ENCODE data around the gene ARHGEF28.
A peak's percentile ranks its signal among the peaks of the same experiment; 100 is the strongest.

ARHGEF28 gene

GRCh38 chr5:73694089-73694488 lies 68.1 kb downstream of the ARHGEF28 start:
- Histone ChIP-seq H2BK5ac (ENCODE audit: low read depth, low read length, poor library complexity, severe bottlenecking) (no peak overlapping the region), H3K9ac (ENCODE audit: low read length) (no peak overlapping the region), H4K91ac (ENCODE audit: low read length) (no peak overlapping the region), H4K8ac (ENCODE audit: low read length) (no peak overlapping the region), H2BK120ac (ENCODE audit: low read depth, low read length) (no peak overlapping the region), H3K9me3 (ENCODE audit: control insufficient read depth, low read length) (no peaks in the 10 kb centered on the region), H3K27me3 (ENCODE audit: control insufficient read depth in 1 of 2, insufficient read depth in 1 of 2, low read length in 2 of 2) (peaks cover 0 to 11% of the 10 kb centered on the region in 2 experiments), H2AFZ (ENCODE audit: low read depth, low read length) (no peak overlapping the region), H3K4ac (ENCODE audit: low read depth in 1 of 2, low read length in 2 of 2) (no peak overlapping the region), H3K4me1 (ENCODE audit: control insufficient read depth, insufficient read depth, low read depth, low read length) (peaks cover 12% of the 10 kb centered on the region), H3K36me3 (ENCODE audit: control insufficient read depth in 1 of 2, insufficient read depth in 2 of 2, low read depth in 1 of 2, low read length in 2 of 2) (peaks cover 0 to 4% of the 10 kb centered on the region in 2 experiments), H2BK15ac (ENCODE audit: low read depth, poor library complexity, severe bottlenecking) (no peak overlapping the region), H3K79me1 (replicated peaks; ENCODE audit: low read length, poor library complexity, severe bottlenecking) (peaks cover 12% of the 10 kb centered on the region), H3K4me2 (ENCODE audit: low read length, poor library complexity, severe bottlenecking) (no peak overlapping the region), H3K14ac (ENCODE audit: low read length in 2 of 2) (no peak overlapping the region), H2AK5ac (ENCODE audit: low read length, severe bottlenecking) (peak overlapping the region; percentile 63), H3K4me3 (ENCODE audit: insufficient read depth in 1 of 2, low read depth in 1 of 2, low read length in 2 of 2) (no peak overlapping the region), H3K23ac (ENCODE audit: low read length in 2 of 2) (no peak overlapping the region), H3K18ac (ENCODE audit: low read depth in 1 of 2, low read length in 2 of 2) (no peak overlapping the region), H2BK12ac (ENCODE audit: low read length in 2 of 2) (peak overlapping the region in 1 of 2 experiments; percentile 25), H3K27ac (ENCODE audit: low read length, poor library complexity, severe bottlenecking) (peak overlapping the region; percentile 81)
- WGBS: 86% methylated on average over 2 of the region's 2 CpGs
- no peak for DNase-seq

GRCh38 chr5:73698011-73698410 lies 72.0 kb downstream of the ARHGEF28 start:
- H3K36me3 ChIP-seq (ENCODE audit: control insufficient read depth in 1 of 2, insufficient read depth in 2 of 2, low read depth in 1 of 2, low read length in 2 of 2): peaks cover 0 to 4% of the 10 kb centered on the region in 2 experiments
- H2BK12ac ChIP-seq (ENCODE audit: low read length in 2 of 2): no peak overlapping the region
- H4K8ac ChIP-seq (ENCODE audit: low read length): no peak overlapping the region
- H2BK120ac ChIP-seq (ENCODE audit: low read depth, low read length): no peak overlapping the region
- H2AK5ac ChIP-seq (ENCODE audit: low read length, severe bottlenecking): no peak overlapping the region
- peaks cover 4% of the 10 kb centered on the region for H3K4me1 ChIP-seq (ENCODE audit: control insufficient read depth, insufficient read depth, low read depth, low read length)
- no peaks in the 10 kb centered on the region for H3K9me3 ChIP-seq (ENCODE audit: control insufficient read depth, low read length)
- H3K79me1 ChIP-seq (replicated peaks; ENCODE audit: low read length, poor library complexity, severe bottlenecking): peaks cover 13% of the 10 kb centered on the region
- no peak overlapping the region for H3K23ac ChIP-seq (ENCODE audit: low read length in 2 of 2)
- H4K91ac ChIP-seq (ENCODE audit: low read length): no peak overlapping the region
- no peak for DNase-seq
- H3K18ac ChIP-seq (ENCODE audit: low read depth in 1 of 2, low read length in 2 of 2): no peak overlapping the region
- no peak overlapping the region for H3K9ac ChIP-seq (ENCODE audit: low read length)
- H3K4ac ChIP-seq (ENCODE audit: low read depth in 1 of 2, low read length in 2 of 2): no peak overlapping the region
- H2BK5ac ChIP-seq (ENCODE audit: low read depth, low read length, poor library complexity, severe bottlenecking): no peak overlapping the region
- H2BK15ac ChIP-seq (ENCODE audit: low read depth, poor library complexity, severe bottlenecking): no peak overlapping the region
- H2AFZ ChIP-seq (ENCODE audit: low read depth, low read length): no peak overlapping the region
- H3K14ac ChIP-seq (ENCODE audit: low read length in 2 of 2): no peak overlapping the region
- no peak overlapping the region for H3K4me2 ChIP-seq (ENCODE audit: low read length, poor library complexity, severe bottlenecking)
- H3K4me3 ChIP-seq (ENCODE audit: insufficient read depth in 1 of 2, low read depth in 1 of 2, low read length in 2 of 2): no peak overlapping the region
- WGBS: 100% methylated on average over 2 of the region's 3 CpGs
- peaks cover 0 to 16% of the 10 kb centered on the region in 2 experiments for H3K27me3 ChIP-seq (ENCODE audit: control insufficient read depth in 1 of 2, insufficient read depth in 1 of 2, low read length in 2 of 2)
- H3K27ac ChIP-seq (ENCODE audit: low read length, poor library complexity, severe bottlenecking): no peak overlapping the region

- Histone ChIP-seq H2BK120ac (ENCODE audit: low read depth, low read length) (no peak overlapping the region), H3K23ac (ENCODE audit: low read length in 2 of 2) (no peak overlapping the region), H3K4ac (ENCODE audit: low read depth in 1 of 2, low read length in 2 of 2) (no peak overlapping the region), H3K4me1 (ENCODE audit: control insufficient read depth, insufficient read depth, low read depth, low read length) (peaks cover 2% of the 10 kb centered on the region), H4K91ac (ENCODE audit: low read length) (no peak overlapping the region), H3K18ac (ENCODE audit: low read depth in 1 of 2, low read length in 2 of 2) (no peak overlapping the region), H3K27ac (ENCODE audit: low read length, poor library complexity, severe bottlenecking) (no peak overlapping the region), H2BK15ac (ENCODE audit: low read depth, poor library complexity, severe bottlenecking) (no peak overlapping the region), H2BK12ac (ENCODE audit: low read length in 2 of 2) (no peak overlapping the region), H3K27me3 (ENCODE audit: control insufficient read depth in 1 of 2, insufficient read depth in 1 of 2, low read length in 2 of 2) (peaks cover 0 to 21% of the 10 kb centered on the region in 2 experiments), H4K8ac (ENCODE audit: low read length) (no peak overlapping the region), H2AFZ (ENCODE audit: low read depth, low read length) (no peak overlapping the region), H2AK5ac (ENCODE audit: low read length, severe bottlenecking) (no peak overlapping the region), H3K36me3 (ENCODE audit: control insufficient read depth in 1 of 2, insufficient read depth in 2 of 2, low read depth in 1 of 2, low read length in 2 of 2) (peaks cover 0 to 8% of the 10 kb centered on the region in 2 experiments), H3K14ac (ENCODE audit: low read length in 2 of 2) (no peak overlapping the region), H3K79me1 (replicated peaks; ENCODE audit: low read length, poor library complexity, severe bottlenecking) (peaks cover 12% of the 10 kb centered on the region), H3K4me2 (ENCODE audit: low read length, poor library complexity, severe bottlenecking) (no peak overlapping the region), H3K9ac (ENCODE audit: low read length) (no peak overlapping the region), H3K4me3 (ENCODE audit: insufficient read depth in 1 of 2, low read depth in 1 of 2, low read length in 2 of 2) (no peak overlapping the region), H2BK5ac (ENCODE audit: low read depth, low read length, poor library complexity, severe bottlenecking) (no peak overlapping the region), H3K9me3 (ENCODE audit: control insufficient read depth, low read length) (no peaks in the 10 kb centered on the region)
- no peak for DNase-seq
- WGBS: no CpG with 5 or more reads among the region's 3 CpGs
Observed at GRCh38 chr5:73701566-73701965, 75.6 kb downstream of the ARHGEF28 start.

GRCh38 chr5:73702534-73702933 lies 76.5 kb downstream of the ARHGEF28 start:
- Histone ChIP-seq H3K27me3 (ENCODE audit: control insufficient read depth in 1 of 2, insufficient read depth in 1 of 2, low read length in 2 of 2) (peaks cover 0 to 18% of the 10 kb centered on the region in 2 experiments), H2BK120ac (ENCODE audit: low read depth, low read length) (no peak overlapping the region), H3K9ac (ENCODE audit: low read length) (no peak overlapping the region), H3K18ac (ENCODE audit: low read depth in 1 of 2, low read length in 2 of 2) (no peak overlapping the region), H3K4ac (ENCODE audit: low read depth in 1 of 2, low read length in 2 of 2) (no peak overlapping the region), H3K79me1 (replicated peaks; ENCODE audit: low read length, poor library complexity, severe bottlenecking) (peaks cover 10% of the 10 kb centered on the region), H3K9me3 (ENCODE audit: control insufficient read depth, low read length) (no peaks in the 10 kb centered on the region), H3K4me2 (ENCODE audit: low read length, poor library complexity, severe bottlenecking) (no peak overlapping the region), H3K4me1 (ENCODE audit: control insufficient read depth, insufficient read depth, low read depth, low read length) (peaks cover 6% of the 10 kb centered on the region), H3K23ac (ENCODE audit: low read length in 2 of 2) (no peak overlapping the region), H3K4me3 (ENCODE audit: insufficient read depth in 1 of 2, low read depth in 1 of 2, low read length in 2 of 2) (no peak overlapping the region), H3K27ac (ENCODE audit: low read length, poor library complexity, severe bottlenecking) (no peak overlapping the region), H4K8ac (ENCODE audit: low read length) (no peak overlapping the region), H2AFZ (ENCODE audit: low read depth, low read length) (no peak overlapping the region), H2BK5ac (ENCODE audit: low read depth, low read length, poor library complexity, severe bottlenecking) (no peak overlapping the region), H3K36me3 (ENCODE audit: control insufficient read depth in 1 of 2, insufficient read depth in 2 of 2, low read depth in 1 of 2, low read length in 2 of 2) (peaks cover 0 to 8% of the 10 kb centered on the region in 2 experiments), H3K14ac (ENCODE audit: low read length in 2 of 2) (no peak overlapping the region), H2BK15ac (ENCODE audit: low read depth, poor library complexity, severe bottlenecking) (no peak overlapping the region), H2BK12ac (ENCODE audit: low read length in 2 of 2) (no peak overlapping the region), H2AK5ac (ENCODE audit: low read length, severe bottlenecking) (no peak overlapping the region), H4K91ac (ENCODE audit: low read length) (no peak overlapping the region)
- DNase-seq: no peak
- WGBS: no CpG with 5 or more reads among the region's 1 CpG

Measured in mesenchymal stem cell (in vitro differentiated cells and primary cell).